H1 (cell line): Measurements from ENCODE around the gene NARS2. TPM values are rescaled to one million over a fixed set of nuclear protein-coding genes. Genes with fewer than 3 reads are reported as not detected.

Experiments used
- CTBP2 ChIP-seq: IDR thresholded peaks from 2 replicates; pipeline ENCODE4 v1.7.0; 2011; ENCODE audit warnings: borderline replicate concordance, mild to moderate bottlenecking, moderate library complexity, mixed read lengths, low read length; ENCODE audit not compliant: insufficient read depth, insufficient read length
- EZH2 ChIP-seq: fragments of 200-600 bp; sonication (generic); IDR thresholded peaks from 2 replicates; pipeline ENCODE4 v1.7.1; 2012; ENCODE audit warnings: low read depth, mild to moderate bottlenecking, moderate library complexity, low read length, inconsistent platforms; ENCODE audit not compliant: severe bottlenecking
- POLR2AphosphoS5 ChIP-seq: IDR thresholded peaks from 2 replicates; pipeline ENCODE4 v1.6.1; 2011; ENCODE audit warnings: low read depth, low read length
- TBP ChIP-seq: IDR thresholded peaks from 2 replicates; pipeline ENCODE4 v1.6.1; 2011; ENCODE audit warnings: low read depth, low read length, improper control_type of control experiment
- TCF12 ChIP-seq: IDR thresholded peaks from 2 replicates; pipeline ENCODE4 v1.6.1; 2011; ENCODE audit warnings: low read depth, mild to moderate bottlenecking, low read length
- polyA plus RNA-seq, 7 experiments: library from polyadenylated mRNA; depleted of rRNA in 3 of 7; stranded (reverse) in 5 of 7; unstranded in 2 of 7; fragments of >200 nt in 5 of 7; fragments of 200-250 nt in 2 of 7; gene quantifications; 1 replicate in 5 of 7; 2 replicates in 1 of 7; 4 replicates in 1 of 7; pipeline versions ENCODE4 v1.2.1 to v1.2.3, GENCODE V29; 2011 to 2013; ENCODE audit warnings: missing spikeins in 2 of 7, mixed read lengths in 2 of 7
- total RNA-seq: library from RNA; stranded (reverse); fragmentation: NEBNext Ultra II Directional; extraction: Animal tissue kit (Norgen Biotek cat#: 25700); gene quantifications from 2 replicates; pipeline ENCODE4 v1.2.1, GENCODE V29; 2021
- TF ChIP-seq, protein P1 (sequence below): fragments of 300-600 bp; sonication (generic); IDR thresholded peaks from 2 replicates; pipeline ENCODE4 v1.7.1; 2012; ENCODE audit warnings: low read length, moderate library complexity, mild to moderate bottlenecking, inconsistent platforms; ENCODE audit not compliant: insufficient replicate concordance
- TF ChIP-seq, protein P2 (sequence below), 3 experiments: IDR thresholded peaks; 1 replicate in 2 of 3; 2 replicates in 1 of 3; pipeline versions ENCODE4 v1.5.1 to v1.6.1; 2011; ENCODE audit warnings: low read length in 3 of 3, mild to moderate bottlenecking in 3 of 3, inconsistent platforms in 2 of 3, low read depth in 1 of 3, moderate library complexity in 1 of 3; ENCODE audit not compliant: insufficient read depth in 1 of 3; ENCODE audit errors: control extremely low read depth in 1 of 3
- TF ChIP-seq, protein P3 (sequence below): IDR thresholded peaks from 2 replicates; pipeline ENCODE4 v1.6.1; 2011; ENCODE audit warnings: low read depth, mild to moderate bottlenecking, low read length; ENCODE audit not compliant: insufficient read depth

NARS2 gene
- total and polyA plus RNA-seq, 2 of the 8 experiments (the other 6 are each of a cell fraction or from before 2014, with no cell fraction given), result 26.2 to 51.6 TPM

DNA sequence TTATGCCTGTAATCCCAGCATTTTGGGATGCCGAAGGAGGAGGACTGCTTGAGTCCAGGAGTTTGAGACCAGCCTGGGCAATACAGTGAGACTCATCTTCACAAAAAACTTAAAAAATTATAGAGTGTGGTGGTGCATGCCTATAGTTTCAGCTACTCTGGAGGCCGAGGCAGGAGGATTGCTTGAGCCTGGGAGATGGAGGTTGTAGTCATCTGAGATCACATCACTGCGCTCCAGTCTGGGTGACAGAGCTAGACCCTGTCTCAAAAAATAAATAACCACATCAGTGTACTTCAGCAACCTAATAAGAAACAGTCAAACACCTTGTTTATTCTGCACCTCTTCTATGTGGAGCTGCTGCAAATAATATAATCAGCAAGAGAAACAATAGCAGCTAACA, 1.4 kb downstream of the NARS2 start (continued):
- TF ChIP-seq, protein P1, sequence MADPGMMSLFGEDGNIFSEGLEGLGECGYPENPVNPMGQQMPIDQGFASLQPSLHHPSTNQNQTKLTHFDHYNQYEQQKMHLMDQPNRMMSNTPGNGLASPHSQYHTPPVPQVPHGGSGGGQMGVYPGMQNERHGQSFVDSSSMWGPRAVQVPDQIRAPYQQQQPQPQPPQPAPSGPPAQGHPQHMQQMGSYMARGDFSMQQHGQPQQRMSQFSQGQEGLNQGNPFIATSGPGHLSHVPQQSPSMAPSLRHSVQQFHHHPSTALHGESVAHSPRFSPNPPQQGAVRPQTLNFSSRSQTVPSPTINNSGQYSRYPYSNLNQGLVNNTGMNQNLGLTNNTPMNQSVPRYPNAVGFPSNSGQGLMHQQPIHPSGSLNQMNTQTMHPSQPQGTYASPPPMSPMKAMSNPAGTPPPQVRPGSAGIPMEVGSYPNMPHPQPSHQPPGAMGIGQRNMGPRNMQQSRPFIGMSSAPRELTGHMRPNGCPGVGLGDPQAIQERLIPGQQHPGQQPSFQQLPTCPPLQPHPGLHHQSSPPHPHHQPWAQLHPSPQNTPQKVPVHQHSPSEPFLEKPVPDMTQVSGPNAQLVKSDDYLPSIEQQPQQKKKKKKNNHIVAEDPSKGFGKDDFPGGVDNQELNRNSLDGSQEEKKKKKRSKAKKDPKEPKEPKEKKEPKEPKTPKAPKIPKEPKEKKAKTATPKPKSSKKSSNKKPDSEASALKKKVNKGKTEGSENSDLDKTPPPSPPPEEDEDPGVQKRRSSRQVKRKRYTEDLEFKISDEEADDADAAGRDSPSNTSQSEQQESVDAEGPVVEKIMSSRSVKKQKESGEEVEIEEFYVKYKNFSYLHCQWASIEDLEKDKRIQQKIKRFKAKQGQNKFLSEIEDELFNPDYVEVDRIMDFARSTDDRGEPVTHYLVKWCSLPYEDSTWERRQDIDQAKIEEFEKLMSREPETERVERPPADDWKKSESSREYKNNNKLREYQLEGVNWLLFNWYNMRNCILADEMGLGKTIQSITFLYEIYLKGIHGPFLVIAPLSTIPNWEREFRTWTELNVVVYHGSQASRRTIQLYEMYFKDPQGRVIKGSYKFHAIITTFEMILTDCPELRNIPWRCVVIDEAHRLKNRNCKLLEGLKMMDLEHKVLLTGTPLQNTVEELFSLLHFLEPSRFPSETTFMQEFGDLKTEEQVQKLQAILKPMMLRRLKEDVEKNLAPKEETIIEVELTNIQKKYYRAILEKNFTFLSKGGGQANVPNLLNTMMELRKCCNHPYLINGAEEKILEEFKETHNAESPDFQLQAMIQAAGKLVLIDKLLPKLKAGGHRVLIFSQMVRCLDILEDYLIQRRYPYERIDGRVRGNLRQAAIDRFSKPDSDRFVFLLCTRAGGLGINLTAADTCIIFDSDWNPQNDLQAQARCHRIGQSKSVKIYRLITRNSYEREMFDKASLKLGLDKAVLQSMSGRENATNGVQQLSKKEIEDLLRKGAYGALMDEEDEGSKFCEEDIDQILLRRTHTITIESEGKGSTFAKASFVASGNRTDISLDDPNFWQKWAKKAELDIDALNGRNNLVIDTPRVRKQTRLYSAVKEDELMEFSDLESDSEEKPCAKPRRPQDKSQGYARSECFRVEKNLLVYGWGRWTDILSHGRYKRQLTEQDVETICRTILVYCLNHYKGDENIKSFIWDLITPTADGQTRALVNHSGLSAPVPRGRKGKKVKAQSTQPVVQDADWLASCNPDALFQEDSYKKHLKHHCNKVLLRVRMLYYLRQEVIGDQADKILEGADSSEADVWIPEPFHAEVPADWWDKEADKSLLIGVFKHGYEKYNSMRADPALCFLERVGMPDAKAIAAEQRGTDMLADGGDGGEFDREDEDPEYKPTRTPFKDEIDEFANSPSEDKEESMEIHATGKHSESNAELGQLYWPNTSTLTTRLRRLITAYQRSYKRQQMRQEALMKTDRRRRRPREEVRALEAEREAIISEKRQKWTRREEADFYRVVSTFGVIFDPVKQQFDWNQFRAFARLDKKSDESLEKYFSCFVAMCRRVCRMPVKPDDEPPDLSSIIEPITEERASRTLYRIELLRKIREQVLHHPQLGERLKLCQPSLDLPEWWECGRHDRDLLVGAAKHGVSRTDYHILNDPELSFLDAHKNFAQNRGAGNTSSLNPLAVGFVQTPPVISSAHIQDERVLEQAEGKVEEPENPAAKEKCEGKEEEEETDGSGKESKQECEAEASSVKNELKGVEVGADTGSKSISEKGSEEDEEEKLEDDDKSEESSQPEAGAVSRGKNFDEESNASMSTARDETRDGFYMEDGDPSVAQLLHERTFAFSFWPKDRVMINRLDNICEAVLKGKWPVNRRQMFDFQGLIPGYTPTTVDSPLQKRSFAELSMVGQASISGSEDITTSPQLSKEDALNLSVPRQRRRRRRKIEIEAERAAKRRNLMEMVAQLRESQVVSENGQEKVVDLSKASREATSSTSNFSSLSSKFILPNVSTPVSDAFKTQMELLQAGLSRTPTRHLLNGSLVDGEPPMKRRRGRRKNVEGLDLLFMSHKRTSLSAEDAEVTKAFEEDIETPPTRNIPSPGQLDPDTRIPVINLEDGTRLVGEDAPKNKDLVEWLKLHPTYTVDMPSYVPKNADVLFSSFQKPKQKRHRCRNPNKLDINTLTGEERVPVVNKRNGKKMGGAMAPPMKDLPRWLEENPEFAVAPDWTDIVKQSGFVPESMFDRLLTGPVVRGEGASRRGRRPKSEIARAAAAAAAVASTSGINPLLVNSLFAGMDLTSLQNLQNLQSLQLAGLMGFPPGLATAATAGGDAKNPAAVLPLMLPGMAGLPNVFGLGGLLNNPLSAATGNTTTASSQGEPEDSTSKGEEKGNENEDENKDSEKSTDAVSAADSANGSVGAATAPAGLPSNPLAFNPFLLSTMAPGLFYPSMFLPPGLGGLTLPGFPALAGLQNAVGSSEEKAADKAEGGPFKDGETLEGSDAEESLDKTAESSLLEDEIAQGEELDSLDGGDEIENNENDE, result no peak
- TF ChIP-seq TCF12 (no peak), POLR2AphosphoS5 (no peak), EZH2 (no peak), TBP (no peak), CTBP2 (no peak)
- TF ChIP-seq, protein P2, sequence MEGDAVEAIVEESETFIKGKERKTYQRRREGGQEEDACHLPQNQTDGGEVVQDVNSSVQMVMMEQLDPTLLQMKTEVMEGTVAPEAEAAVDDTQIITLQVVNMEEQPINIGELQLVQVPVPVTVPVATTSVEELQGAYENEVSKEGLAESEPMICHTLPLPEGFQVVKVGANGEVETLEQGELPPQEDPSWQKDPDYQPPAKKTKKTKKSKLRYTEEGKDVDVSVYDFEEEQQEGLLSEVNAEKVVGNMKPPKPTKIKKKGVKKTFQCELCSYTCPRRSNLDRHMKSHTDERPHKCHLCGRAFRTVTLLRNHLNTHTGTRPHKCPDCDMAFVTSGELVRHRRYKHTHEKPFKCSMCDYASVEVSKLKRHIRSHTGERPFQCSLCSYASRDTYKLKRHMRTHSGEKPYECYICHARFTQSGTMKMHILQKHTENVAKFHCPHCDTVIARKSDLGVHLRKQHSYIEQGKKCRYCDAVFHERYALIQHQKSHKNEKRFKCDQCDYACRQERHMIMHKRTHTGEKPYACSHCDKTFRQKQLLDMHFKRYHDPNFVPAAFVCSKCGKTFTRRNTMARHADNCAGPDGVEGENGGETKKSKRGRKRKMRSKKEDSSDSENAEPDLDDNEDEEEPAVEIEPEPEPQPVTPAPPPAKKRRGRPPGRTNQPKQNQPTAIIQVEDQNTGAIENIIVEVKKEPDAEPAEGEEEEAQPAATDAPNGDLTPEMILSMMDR (IDR thresholded peaks at IDR 0.05; ENCODE audit: control extremely low read depth in 1 of 3, insufficient read depth in 1 of 3, low read depth in 1 of 3, low read length in 3 of 3), result no peak
- TF ChIP-seq, protein P3, sequence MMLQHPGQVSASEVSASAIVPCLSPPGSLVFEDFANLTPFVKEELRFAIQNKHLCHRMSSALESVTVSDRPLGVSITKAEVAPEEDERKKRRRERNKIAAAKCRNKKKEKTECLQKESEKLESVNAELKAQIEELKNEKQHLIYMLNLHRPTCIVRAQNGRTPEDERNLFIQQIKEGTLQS, result no peak
